Activated naive CD8-positive, alpha-beta T cell treated with anti-CD3 and anti-CD28 coated beads, Interleukin-2, amount 50 U/mL, for 16 hours (primary cell): ENCODE data around the gene TIAM2.
"Not testable (repeated sequence)": the region's sequence is repeated elsewhere in the genome, so short reads cannot be mapped to it uniquely, and the experiment has no call there.

Source experiments
- DNase-seq: peaks from one replicate; pipeline ENCODE4 v3.0.0-alpha.2; 2020; ENCODE audit warnings: low read depth, low spot score

The TIAM2 gene

DNA sequence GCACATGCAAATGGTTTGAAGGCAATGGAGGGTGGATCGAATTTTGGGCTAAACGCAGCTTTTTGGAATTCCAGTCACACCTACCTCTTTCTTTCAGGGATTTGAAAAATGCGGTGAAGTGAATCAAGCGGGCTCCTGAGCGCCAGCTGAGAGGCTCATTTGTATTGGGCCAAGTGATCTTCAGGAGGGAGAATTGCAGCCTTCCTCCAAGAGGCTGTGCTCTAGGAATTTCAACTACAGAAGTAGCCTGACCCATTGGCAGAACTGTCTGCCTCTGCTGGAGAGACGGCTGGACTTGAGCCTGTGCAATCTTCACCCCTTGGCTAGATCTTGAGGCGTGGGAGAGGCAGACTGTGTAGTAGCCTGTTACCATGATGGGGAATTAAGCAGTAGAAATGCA, 5.7 kb upstream of the TIAM2 start:
- DNase-seq: no peak

DNA sequence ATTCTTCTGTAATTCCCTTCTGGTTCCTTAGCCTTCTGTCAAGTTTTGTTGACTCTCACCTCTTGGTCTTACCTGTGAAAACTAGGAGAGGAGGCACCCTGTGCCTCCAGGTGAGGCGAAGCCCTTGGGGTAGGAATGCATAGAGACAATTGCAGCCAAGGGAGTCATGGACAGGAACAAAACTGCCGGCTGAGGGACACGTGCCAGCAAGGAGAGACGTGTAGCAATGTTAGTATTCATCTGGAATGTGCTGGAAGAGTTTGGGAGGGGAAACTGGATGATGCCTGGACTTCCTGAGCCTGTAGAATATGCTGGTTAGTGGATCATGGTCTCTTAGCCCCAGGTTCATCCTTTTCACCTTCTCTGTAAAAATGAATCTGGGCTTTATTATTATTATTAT, 3.9 kb upstream of the TIAM2 start:
- no peak for DNase-seq

DNA sequence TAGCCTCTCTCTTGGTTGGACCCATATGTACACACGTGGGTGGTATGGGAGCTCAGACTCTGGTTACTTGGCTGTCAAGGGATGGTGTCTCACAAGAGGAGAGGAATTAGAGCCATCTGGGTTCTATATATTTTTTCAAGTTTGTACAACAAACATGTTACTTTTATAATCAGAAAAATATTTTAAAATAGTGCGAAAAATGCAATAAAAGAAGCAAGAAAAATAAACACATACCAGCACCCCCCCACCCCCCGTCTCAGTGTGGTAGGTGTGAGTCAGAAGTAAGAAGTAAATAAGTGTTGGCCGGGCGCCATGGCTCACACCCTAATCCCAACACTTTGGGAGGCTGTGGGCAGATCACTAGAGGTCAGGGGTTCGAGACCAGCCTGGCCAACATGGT, 2.1 kb upstream of the TIAM2 start:
- DNase-seq: no peak

- no peak for DNase-seq
Measured at GRCh38 chr6:154993710-154994109, 1.4 kb upstream of the TIAM2 start.

DNA sequence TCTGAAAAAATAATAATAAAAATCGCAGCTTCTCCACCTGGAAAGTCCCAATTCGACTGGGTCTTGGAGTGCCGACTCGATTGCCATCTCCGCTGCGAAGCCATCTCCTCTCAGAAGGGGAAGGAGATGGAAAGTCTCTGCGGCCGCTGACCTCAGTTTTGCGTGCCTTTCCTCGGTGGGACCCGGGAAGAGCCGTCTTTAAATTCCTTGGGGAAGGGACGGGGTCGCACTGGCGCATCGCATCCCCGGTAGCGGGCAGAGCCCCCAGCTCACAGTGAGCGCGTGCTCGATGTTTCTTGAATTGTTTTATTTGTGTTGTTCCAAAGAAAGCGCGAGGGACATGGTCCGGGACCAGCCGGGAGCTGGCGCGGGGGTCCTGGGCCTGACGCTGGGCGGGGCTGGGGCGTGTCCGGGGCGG, 270 bp upstream of the TIAM2 start:
- DNase-seq: no peak

- no peak for DNase-seq
Measured at GRCh38 chr6:154996016-154996590, 988 bp downstream of the TIAM2 start.

DNA sequence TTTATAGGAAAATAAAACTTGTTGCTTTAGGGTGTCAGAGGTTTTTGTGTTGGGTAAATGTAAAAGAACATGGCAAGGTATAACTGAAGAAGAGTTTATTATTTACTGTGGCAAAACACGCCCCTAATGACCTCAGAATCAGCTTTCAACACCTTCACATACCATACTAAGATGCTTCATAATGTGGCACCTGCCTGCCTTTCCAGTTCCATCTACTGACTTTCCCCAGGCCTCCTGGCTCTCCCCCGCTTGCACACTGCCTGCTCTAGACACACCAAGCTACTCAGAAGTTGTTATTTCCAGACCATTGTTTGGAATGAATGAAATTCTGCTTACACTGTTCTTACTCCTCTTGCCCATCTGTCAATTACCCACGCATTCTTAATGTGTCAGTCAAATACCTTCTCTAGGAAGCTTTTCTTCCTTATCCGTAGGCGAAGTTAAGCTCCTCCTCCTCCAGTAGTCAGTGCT, 1.8 kb downstream of the TIAM2 start:
- no peak for DNase-seq

GRCh38 chr6:154998855-154999254, 3.7 kb downstream of the TIAM2 start:
- DNase-seq: no peak

GRCh38 chr6:155001482-155001881, 6.4 kb downstream of the TIAM2 start:
- DNase-seq: no peak

GRCh38 chr6:155001934-155002333, 6.8 kb downstream of the TIAM2 start:
- DNase-seq: no peak

GRCh38 chr6:155003476-155003875, 8.4 kb downstream of the TIAM2 start:
- no peak for DNase-seq

DNA sequence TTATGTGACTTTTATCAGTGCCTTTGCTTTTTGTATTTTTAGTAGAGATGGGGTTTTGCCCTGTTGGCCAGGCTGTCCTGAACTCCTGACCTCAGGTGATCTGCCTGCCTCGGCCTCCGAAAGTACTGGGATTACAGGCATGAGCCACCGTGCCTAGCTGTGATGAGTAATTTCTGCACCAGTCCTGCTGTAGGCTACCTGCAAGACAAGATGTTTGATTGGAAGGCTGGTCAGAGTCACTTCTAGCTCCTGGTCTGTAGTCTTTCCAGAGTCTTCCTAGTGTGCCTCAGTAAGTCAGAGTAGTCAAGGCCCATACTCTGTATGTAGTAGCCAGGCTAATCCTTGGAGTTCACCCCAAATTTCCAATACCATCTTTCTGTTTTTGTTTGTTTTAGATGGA, 8.9 kb downstream of the TIAM2 start:
- DNase-seq: no peak

- DNase-seq: no peak
Measured at GRCh38 chr6:155004576-155005372, 9.7 kb downstream of the TIAM2 start.

GRCh38 chr6:155008625-155009024, 13.5 kb downstream of the TIAM2 start:
- no peak for DNase-seq

DNA sequence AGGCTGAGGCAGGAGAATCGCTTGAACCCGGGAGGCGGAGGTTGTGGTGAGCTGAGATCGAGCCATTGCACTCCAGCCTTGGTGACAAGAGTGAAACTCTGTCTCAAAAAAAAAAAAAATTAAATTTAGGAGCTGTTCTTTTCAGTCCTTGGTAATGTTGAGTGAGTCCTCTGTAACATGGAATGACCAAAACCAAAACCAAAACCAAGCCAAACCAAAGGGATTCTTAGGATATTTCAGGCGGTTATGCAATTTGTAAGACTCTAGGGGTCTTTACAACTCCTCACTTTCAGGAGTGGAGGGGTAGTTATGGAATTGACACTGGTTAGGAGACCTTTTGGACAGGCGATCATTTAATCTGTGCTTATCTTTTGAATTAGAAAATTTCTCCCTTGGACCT, 15.8 kb downstream of the TIAM2 start:
- no peak for DNase-seq

- no peak for DNase-seq
Measured at GRCh38 chr6:155011809-155012291, 16.7 kb downstream of the TIAM2 start.

- no peak for DNase-seq
Measured at GRCh38 chr6:155013457-155013876, 18.4 kb downstream of the TIAM2 start.

DNA sequence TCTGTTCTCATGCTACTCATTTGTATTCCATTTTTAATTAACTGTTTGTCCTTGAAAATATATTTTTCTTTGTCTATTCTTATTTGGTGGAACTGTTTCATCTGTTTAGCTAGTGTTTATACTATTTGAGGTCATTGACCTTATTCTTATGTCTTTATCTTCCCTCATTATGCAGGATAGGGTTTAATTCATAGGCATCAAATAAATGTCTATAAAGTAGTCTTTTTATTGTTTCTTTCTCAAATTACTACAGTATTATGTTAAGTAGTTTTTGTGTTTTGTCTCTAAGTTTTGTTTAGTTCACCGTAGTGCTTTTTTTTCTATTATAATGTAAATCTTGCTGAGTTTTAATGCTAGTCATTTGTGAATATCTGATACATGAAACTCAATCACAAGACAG, 19.0 kb downstream of the TIAM2 start:
- DNase-seq: no peak

DNA sequence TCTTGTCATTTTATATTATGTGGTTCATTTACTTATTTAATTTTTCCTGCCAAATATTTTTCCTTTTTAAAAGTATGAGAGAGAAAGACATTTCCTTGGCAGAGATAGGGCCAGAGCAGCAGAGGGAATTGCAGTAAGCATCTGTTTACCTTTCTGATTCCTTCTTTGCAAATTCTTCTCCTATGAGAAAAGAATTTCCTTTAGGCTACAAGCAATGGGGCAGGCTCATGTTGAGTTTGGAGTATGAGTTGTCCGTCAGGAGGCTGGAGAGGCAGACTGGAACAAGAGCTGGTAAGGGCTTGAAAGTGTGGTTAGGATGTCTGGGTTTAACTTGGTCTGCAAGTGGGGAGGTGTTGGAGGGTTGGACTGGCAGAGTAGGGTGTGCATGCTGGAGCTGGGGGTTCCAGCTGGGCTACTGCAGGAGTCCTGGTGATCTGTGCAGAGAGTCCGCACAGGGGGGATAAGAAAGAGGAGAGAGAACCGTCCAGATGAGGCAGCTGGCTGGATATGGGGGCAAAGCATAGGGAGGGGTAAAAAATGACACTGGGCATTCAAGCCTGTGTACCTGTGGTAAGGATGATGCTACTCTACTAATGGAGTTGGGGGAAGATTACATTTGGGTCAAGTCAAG, 19.7 kb downstream of the TIAM2 start:
- no peak for DNase-seq

DNA sequence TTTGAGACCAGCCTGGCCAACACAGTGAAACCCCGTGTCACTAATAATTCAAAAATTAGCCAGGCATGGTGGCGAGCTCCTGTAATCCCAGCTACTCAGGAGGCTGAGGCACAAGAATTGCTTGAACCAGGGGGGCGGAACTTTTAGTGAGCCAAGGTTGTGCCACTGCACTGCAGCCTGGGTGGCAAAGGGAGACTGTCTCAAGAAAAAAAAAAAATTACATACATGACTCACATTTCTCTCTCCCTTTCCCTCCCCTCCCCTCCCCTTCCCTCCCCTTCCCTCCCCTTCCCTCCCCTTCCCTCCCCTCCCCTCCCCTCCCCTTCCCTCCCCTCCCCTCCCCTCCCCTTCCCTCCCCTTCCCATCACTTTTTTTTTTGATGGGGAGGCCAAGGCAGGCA, 23.3 kb downstream of the TIAM2 start:
- not testable (repeated sequence) for DNase-seq

- no peak for DNase-seq
Measured at GRCh38 chr6:155021680-155022079, 26.6 kb downstream of the TIAM2 start.

DNA sequence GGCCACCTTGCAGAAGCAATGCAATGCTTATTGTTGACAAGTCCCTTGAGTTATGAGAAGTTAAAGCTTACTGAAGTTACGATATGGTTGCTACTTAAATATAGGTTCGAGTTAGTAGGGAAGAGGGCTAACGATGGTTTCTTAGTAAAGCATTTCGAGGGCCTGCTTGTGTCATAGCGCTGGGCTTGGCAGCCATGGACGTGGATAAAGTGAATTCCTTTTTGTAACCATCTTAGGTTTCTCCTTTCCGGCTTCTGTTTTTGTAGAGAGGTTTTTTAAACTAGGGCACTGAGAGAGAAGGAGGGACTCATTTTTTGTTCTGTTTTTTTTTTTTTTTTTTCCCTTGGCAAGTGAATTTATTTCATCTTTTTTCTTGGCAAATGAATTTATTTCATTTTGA, 27.6 kb downstream of the TIAM2 start:
- no peak for DNase-seq

DNA sequence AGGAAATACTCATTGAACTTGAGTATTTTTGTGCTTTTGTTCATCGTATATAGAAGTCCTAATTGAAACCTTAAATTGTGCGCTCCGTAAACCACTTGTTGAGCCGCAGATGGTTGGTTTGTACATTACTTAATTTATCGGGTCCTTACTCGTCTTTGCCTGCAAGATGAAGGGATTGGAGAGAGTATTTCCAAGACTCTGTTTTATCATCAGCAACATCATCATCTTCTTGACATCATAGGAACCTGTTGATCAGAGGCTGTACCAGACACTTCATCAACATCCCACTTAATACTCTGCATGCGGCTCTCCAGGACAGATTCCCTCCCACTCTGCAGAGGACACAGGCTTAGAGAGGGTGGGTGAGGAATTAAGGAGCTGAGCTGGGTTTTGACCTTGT, 28.6 kb downstream of the TIAM2 start:
- no peak for DNase-seq
